ENCODE results near the gene MC1R.

DNA sequence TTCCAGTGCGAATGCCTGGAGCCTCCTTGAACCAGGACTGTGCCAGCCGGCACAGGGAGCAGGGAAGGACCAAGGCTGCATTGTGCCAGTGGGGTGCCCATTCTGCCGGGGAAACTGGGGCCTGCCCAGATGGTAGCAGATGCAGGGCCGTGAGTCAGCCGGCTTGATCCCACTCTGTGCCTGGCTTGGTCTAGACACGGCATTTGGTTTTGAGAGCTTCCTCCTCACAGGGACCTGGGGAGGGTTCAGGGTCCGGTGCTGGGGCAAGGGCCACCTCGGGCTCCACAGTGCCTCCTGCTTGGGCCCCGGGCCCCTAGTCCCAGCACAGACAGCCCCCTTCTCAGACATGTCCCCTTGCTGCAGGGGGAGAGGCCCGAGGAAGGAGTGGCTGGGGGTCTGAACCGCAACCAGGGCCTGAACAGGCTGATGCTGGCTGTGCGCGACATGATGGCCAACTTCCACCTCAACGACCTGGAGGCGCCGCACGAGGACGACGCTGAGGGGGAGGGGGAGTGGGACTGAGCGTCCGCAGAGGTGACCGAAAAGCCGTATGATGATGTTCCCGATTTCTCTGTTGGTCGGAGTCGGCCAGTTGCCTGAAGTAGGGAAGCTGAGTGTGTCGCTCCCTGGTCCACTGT, 7.8 kb upstream of the MC1R start:
- TF ChIP-seq CTCF (IDR thresholded peaks at IDR 0.05) (no peak), JUNB (IDR thresholded peaks at IDR 0.05) (no peak), MAZ (IDR thresholded peaks at IDR 0.05; ENCODE audit: borderline replicate concordance, low read depth, low read length) (no peak)

All from A549 (cell line).